ENCODE results near the gene TRERF1.

- TF ChIP-seq POLR2A (IDR thresholded peaks at IDR 0.05; ENCODE audit: low read length), result no peak
- TF ChIP-seq GATA1 (IDR thresholded peaks at IDR 0.05; ENCODE audit: low read depth, low read length), result no peak
These were observed 225.5 kb downstream of the TRERF1 start for GRCh38 chr6:42226161-42226611.
